ENCODE data around the gene H2BK1.

Gene H2BK1

DNA sequence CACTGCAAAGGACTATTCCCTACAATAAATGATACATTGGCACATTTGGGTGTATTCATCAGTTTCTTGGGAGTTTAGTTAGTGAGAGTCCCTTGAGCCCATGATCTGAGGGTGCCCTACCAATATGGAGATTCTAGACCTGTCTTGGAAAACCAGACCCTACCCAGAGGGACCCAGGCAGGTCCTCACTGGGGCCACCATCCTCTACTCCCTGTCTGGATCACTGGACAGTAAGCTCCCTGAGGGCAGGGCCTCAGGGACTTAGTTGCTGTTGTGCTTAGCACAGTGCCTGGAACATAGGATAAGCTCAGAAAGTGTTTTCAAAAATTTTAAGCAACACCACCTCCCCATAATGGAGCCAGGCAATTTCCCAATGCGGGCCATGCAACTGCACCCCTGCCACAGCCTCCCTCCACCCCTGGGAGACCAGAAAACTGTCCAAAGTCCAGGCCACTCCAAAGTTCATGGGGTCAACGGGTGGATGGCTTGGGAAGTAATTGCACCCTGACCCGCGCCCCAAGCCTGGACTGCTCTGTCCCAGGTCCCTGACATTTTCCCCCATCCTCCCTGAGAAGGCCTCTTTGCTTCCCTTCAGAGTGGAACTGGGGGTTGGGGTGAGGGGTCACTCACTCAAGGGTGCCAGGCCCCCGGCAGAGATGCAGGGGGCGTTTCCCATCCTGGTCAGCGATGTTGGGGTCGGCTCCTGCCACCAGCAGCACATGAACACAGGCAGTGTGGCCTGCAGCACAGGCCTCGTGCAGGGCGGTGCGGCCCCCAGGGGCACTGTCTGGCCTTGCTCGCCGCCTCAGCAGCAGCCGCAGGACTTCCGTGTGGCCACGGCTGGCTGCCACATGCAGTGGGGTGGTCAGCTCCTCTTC is 24.3 kb downstream of the H2BK1 start:
- TF ChIP-seq ZFX (IDR thresholded peaks at IDR 0.05; ENCODE audit: borderline replicate concordance): no peak
- TF ChIP-seq, protein P1, sequence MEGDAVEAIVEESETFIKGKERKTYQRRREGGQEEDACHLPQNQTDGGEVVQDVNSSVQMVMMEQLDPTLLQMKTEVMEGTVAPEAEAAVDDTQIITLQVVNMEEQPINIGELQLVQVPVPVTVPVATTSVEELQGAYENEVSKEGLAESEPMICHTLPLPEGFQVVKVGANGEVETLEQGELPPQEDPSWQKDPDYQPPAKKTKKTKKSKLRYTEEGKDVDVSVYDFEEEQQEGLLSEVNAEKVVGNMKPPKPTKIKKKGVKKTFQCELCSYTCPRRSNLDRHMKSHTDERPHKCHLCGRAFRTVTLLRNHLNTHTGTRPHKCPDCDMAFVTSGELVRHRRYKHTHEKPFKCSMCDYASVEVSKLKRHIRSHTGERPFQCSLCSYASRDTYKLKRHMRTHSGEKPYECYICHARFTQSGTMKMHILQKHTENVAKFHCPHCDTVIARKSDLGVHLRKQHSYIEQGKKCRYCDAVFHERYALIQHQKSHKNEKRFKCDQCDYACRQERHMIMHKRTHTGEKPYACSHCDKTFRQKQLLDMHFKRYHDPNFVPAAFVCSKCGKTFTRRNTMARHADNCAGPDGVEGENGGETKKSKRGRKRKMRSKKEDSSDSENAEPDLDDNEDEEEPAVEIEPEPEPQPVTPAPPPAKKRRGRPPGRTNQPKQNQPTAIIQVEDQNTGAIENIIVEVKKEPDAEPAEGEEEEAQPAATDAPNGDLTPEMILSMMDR (IDR thresholded peaks at IDR 0.05): no peak
- no peak overlapping the region for H3K27ac ChIP-seq

DNA sequence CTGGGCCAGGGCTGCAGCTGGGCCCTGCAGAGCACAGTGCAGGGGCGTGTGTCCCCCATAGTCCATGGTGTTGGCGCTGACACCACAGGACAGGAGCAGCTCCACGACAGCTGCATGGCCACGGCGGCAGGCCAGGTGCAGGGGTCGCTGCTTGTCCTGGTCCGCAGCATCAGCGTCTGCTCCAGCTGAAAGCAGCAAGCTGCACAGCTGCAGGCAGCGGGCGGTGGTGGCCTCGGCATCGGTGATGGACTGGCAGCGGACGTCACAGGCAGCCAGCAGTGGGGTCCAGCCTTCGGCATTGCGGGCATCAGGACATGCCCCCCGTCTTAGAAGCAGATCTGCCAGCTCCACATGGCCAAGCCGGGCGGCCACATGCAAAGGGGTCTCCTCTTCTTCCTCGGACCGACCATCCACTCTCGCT is 29.3 kb downstream of the H2BK1 start:
- no peak for TF ChIP-seq ZFX (IDR thresholded peaks at IDR 0.05; ENCODE audit: borderline replicate concordance)
- TF ChIP-seq, protein P1 (IDR thresholded peaks at IDR 0.05): no peak
- H3K27ac ChIP-seq: no peak overlapping the region

DNA sequence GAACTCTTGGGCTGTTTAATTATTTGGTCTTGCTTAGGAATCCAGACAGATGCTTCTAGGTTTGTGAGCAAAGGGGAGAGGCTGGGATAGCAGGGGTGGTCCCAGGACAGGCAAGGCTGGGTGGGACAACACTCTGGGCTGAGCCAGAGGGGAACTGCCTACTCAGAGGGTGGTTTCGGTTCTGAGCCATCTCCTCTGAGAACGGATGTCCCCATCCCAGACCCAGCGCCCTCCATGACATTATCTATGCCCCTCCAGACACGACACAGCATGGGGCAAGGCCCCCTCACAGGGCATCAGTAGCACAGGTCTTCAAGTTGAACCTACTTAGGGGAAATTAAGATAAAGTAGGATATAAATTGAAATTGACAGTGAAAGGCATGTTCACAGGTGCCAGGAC is 30.3 kb downstream of the H2BK1 start:
- TF ChIP-seq, protein P1 (IDR thresholded peaks at IDR 0.05): no peak
- TF ChIP-seq ZFX (IDR thresholded peaks at IDR 0.05; ENCODE audit: borderline replicate concordance): no peak

DNA sequence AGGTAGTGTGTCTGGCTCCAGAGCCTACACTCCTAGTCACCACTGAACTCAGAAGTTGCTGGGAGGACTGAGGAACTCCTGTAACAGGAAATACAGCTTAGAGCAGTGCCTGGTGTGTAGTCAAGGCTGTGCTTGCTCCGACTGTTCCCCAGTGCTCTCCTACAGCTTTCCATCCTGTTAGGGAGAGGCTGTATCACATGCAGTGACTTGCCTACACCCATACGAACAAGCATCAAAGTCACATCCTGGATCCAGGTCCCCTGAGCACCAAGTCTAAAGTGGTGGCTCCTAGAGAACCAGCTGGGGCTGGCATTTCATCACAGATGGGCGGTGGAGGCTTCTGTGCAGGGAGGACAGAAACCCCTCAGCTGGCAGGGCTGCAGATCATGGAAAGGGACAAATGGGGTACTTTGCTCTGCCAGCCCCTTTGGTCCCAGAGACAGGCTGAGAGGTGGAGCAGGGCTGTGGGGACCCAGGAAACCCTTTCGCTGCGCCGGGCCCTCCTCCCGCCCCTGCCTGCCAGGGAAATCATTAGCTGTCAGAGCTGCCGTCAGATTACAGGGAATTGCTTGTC is 30.9 kb downstream of the H2BK1 start:
- TF ChIP-seq, protein P1 (IDR thresholded peaks at IDR 0.05): no peak
- no peak for TF ChIP-seq ZFX (IDR thresholded peaks at IDR 0.05; ENCODE audit: borderline replicate concordance)
- no peak overlapping the region for H3K27ac ChIP-seq

More for the DNA sequence above, 30.3 kb downstream of the H2BK1 start:
- H3K27ac ChIP-seq: no peak overlapping the region

DNA sequence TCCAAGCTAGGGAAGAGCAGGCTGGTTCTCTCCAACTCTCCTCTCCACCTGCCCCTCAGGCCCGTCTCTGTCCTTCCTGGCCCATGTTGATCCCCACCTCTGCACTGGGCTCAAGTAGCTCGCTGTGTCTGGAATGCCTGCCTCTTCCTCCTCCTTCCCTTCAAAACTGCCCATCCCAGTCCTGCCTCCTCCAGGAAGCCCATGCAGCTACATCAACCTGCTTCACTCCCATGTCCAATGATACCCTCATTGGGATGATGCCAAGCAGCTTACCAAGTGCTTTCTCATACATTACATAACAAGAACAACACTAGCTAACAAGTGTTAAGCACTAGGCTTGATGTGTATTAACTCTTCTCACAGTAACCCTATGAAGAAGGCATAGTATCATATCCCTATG is 31.5 kb downstream of the H2BK1 start:
- H3K27ac ChIP-seq: no peak overlapping the region
- no peak for TF ChIP-seq ZFX (IDR thresholded peaks at IDR 0.05; ENCODE audit: borderline replicate concordance)
- TF ChIP-seq, protein P1 (IDR thresholded peaks at IDR 0.05): no peak

DNA sequence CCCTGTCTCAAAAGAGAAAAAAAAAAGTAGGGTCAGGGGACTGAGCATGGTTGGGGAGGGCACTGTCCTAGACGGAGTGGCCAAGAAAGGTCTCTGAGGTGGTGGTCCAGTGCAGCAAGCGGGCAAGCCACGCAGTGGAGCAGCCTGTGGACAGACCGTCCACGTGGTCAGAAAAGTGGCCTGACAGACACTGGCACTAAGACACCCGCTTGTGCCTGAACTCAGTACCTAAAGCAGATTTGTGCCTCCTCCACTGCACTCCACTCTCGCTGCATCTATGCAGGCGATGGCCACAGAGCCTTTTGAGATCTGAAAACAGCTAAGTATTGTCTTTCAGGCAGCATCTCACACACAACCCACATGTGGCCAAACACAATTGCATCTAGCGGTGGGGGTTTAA is 32.1 kb downstream of the H2BK1 start:
- TF ChIP-seq, protein P1 (IDR thresholded peaks at IDR 0.05): no peak
- TF ChIP-seq ZFX (IDR thresholded peaks at IDR 0.05; ENCODE audit: borderline replicate concordance): no peak
- no peak overlapping the region for H3K27ac ChIP-seq

DNA sequence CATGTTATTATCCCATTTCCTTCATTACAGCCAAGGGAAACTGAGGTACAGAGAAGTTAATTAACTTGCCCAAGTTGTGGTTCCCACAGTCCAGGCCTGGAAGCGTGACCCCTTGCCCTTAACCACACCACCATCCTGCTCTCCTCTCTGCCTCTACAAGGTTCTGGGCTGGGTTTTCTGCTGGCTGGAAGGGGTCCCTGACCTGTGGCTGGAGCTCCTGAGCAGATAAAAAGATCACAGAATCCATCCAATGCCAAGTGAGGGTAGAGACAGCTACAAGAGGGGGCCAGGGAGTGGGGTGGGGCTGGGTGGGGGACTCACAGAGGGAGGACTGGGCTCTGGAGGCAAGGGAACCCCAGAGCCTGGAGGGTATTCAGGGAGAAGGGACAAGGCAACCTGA is 33.0 kb downstream of the H2BK1 start:
- no peak for TF ChIP-seq ZFX (IDR thresholded peaks at IDR 0.05; ENCODE audit: borderline replicate concordance)
- TF ChIP-seq, protein P1 (IDR thresholded peaks at IDR 0.05): no peak
- H3K27ac ChIP-seq: no peak overlapping the region

Measured in 22Rv1 (cell line).